Measurements from ENCODE around the gene PLCE1.

The PLCE1 gene

GRCh38 chr10:94037286-94037685 is 43.6 kb downstream of the PLCE1 start:
- no peak overlapping the region for H3K9ac ChIP-seq (ENCODE audit: insufficient read length, low read depth)
- TF ChIP-seq ZNF274 (IDR thresholded peaks at IDR 0.05; ENCODE audit: low read depth, low read length) (no peak), YY1 (IDR thresholded peaks at IDR 0.05; ENCODE audit: insufficient read depth, insufficient read length) (no peak), SUZ12 (IDR thresholded peaks at IDR 0.05; ENCODE audit: extremely low read depth, insufficient read depth, insufficient read length) (no peak)
- no peaks in the 10 kb centered on the region for H3K9me3 ChIP-seq (ENCODE audit: insufficient read depth, low read length)
- no peaks in the 10 kb centered on the region for H3K27me3 ChIP-seq (ENCODE audit: insufficient read depth, insufficient read length)
- H3K4me1 ChIP-seq (ENCODE audit: insufficient read depth, insufficient read length) = no peaks in the 10 kb centered on the region
- no peak for DNase-seq (ENCODE audit: low read depth, low spot score)
- H3K4me3 ChIP-seq (ENCODE audit: insufficient read length, low read depth) = no peak overlapping the region
- H3K36me3 ChIP-seq (ENCODE audit: insufficient read depth, insufficient read length, low read length) = peaks cover 2% of the 10 kb centered on the region

GRCh38 chr10:94038024-94038423 is 44.3 kb downstream of the PLCE1 start:
- TF ChIP-seq SUZ12 (IDR thresholded peaks at IDR 0.05; ENCODE audit: extremely low read depth, insufficient read depth, insufficient read length) (no peak), ZNF274 (IDR thresholded peaks at IDR 0.05; ENCODE audit: low read depth, low read length) (no peak), YY1 (IDR thresholded peaks at IDR 0.05; ENCODE audit: insufficient read depth, insufficient read length) (no peak)
- no peak overlapping the region for H3K9ac ChIP-seq (ENCODE audit: insufficient read length, low read depth)
- H3K9me3 ChIP-seq (ENCODE audit: insufficient read depth, low read length) = no peaks in the 10 kb centered on the region
- DNase-seq (ENCODE audit: low read depth, low spot score) = no peak
- H3K36me3 ChIP-seq (ENCODE audit: insufficient read depth, insufficient read length, low read length) = peaks cover 2% of the 10 kb centered on the region
- H3K27me3 ChIP-seq (ENCODE audit: insufficient read depth, insufficient read length) = no peaks in the 10 kb centered on the region
- no peak overlapping the region for H3K4me3 ChIP-seq (ENCODE audit: insufficient read length, low read depth)
- no peaks in the 10 kb centered on the region for H3K4me1 ChIP-seq (ENCODE audit: insufficient read depth, insufficient read length)

GRCh38 chr10:94041206-94041605 is 47.5 kb downstream of the PLCE1 start:
- TF ChIP-seq SUZ12 (IDR thresholded peaks at IDR 0.05; ENCODE audit: extremely low read depth, insufficient read depth, insufficient read length) = no peak
- no peak for TF ChIP-seq ZNF274 (IDR thresholded peaks at IDR 0.05; ENCODE audit: low read depth, low read length)
- Histone ChIP-seq H3K9me3 (ENCODE audit: insufficient read depth, low read length) (no peaks in the 10 kb centered on the region), H3K36me3 (ENCODE audit: insufficient read depth, insufficient read length, low read length) (peaks cover 2% of the 10 kb centered on the region), H3K4me1 (ENCODE audit: insufficient read depth, insufficient read length) (no peaks in the 10 kb centered on the region), H3K27me3 (ENCODE audit: insufficient read depth, insufficient read length) (no peaks in the 10 kb centered on the region), H3K9ac (ENCODE audit: insufficient read length, low read depth) (no peak overlapping the region), H3K4me3 (ENCODE audit: insufficient read length, low read depth) (no peak overlapping the region)
- DNase-seq (ENCODE audit: low read depth, low spot score) = no peak

- TF ChIP-seq YY1 (IDR thresholded peaks at IDR 0.05; ENCODE audit: insufficient read depth, insufficient read length) (no peak), SUZ12 (IDR thresholded peaks at IDR 0.05; ENCODE audit: extremely low read depth, insufficient read depth, insufficient read length) (no peak), ZNF274 (IDR thresholded peaks at IDR 0.05; ENCODE audit: low read depth, low read length) (no peak)
- no peaks in the 10 kb centered on the region for H3K9me3 ChIP-seq (ENCODE audit: insufficient read depth, low read length)
- no peaks in the 10 kb centered on the region for H3K27me3 ChIP-seq (ENCODE audit: insufficient read depth, insufficient read length)
- H3K4me3 ChIP-seq (ENCODE audit: insufficient read length, low read depth) = no peak overlapping the region
- no peaks in the 10 kb centered on the region for H3K4me1 ChIP-seq (ENCODE audit: insufficient read depth, insufficient read length)
- peaks cover 2% of the 10 kb centered on the region for H3K36me3 ChIP-seq (ENCODE audit: insufficient read depth, insufficient read length, low read length)
- H3K9ac ChIP-seq (ENCODE audit: insufficient read length, low read depth) = no peak overlapping the region
- no peak for DNase-seq (ENCODE audit: low read depth, low spot score)
These were observed 48.5 kb downstream of the PLCE1 start for GRCh38 chr10:94042001-94042833.

GRCh38 chr10:94042834-94043175 is 49.1 kb downstream of the PLCE1 start:
- no peak for DNase-seq (ENCODE audit: low read depth, low spot score)
- H3K27me3 ChIP-seq (ENCODE audit: insufficient read depth, insufficient read length) = no peaks in the 10 kb centered on the region
- H3K4me3 ChIP-seq (ENCODE audit: insufficient read length, low read depth) = no peak overlapping the region
- no peaks in the 10 kb centered on the region for H3K9me3 ChIP-seq (ENCODE audit: insufficient read depth, low read length)
- no peaks in the 10 kb centered on the region for H3K4me1 ChIP-seq (ENCODE audit: insufficient read depth, insufficient read length)
- peaks cover 2% of the 10 kb centered on the region for H3K36me3 ChIP-seq (ENCODE audit: insufficient read depth, insufficient read length, low read length)
- TF ChIP-seq ZNF274 (IDR thresholded peaks at IDR 0.05; ENCODE audit: low read depth, low read length) (no peak), YY1 (IDR thresholded peaks at IDR 0.05; ENCODE audit: insufficient read depth, insufficient read length) (no peak)
- no peak overlapping the region for H3K9ac ChIP-seq (ENCODE audit: insufficient read length, low read depth)

All from NT2/D1 (cell line).